BE2C (cell line): Measurements from ENCODE around the gene MYO7B.

Source experiments
- DNase-seq: peaks from one replicate; pipeline ENCODE4 v3.0.0-alpha.2; 2020
- H3K27me3 ChIP-seq: fragments of 250-450 bp; sonication (Bioruptor Pico); 2 replicates; pipeline ENCODE4 v1.5.1; 2020; ENCODE audit warnings: mild to moderate bottlenecking
- H3K36me3 ChIP-seq: fragments of 250-450 bp; sonication (Bioruptor Pico); 2 replicates; pipeline ENCODE4 v1.5.1; 2020; ENCODE audit warnings: mild to moderate bottlenecking
- H3K4me1 ChIP-seq: fragments of 250-450 bp; sonication (Bioruptor Pico); 2 replicates; pipeline ENCODE4 v1.5.1; 2020
- H3K4me3 ChIP-seq: 2 replicates; pipeline ENCODE4 v1.5.1; 2011; ENCODE audit warnings: low read depth, low read length
- H3K9me3 ChIP-seq: fragments of 250-450 bp; sonication (Bioruptor Pico); 2 replicates; pipeline ENCODE4 v1.5.1; 2020
- CTCF ChIP-seq: IDR thresholded peaks from 2 replicates; pipeline ENCODE4 v1.5.1; 2012; ENCODE audit warnings: mild to moderate bottlenecking, low read depth, low read length

MYO7B gene

DNA sequence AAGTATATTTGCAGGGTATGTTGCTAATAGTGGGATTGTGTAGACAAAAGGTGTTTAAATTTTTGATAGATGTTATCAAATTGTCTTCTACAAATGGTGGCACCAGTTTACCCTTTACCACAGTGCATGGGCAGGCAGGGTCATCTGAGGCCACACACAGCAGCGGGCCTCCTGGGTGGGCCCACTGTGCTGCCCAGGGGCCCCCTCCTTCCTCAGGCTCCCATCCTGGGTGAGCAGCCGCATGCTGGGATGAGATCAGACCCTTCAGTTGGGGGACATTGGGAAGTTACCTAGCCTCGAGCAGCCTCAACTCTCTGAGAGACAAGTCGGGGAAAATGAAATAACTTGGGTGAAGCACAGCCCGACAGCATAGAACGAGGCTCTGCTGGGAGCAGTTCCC, 9.7 kb downstream of the MYO7B start:
- DNase-seq, result no peak
- Histone ChIP-seq H3K9me3 (no peaks in the 10 kb centered on the region), H3K4me3 (no peak overlapping the region), H3K4me1 (no peaks in the 10 kb centered on the region), H3K36me3 (no peaks in the 10 kb centered on the region), H3K27me3 (no peaks in the 10 kb centered on the region)
- no peak for TF ChIP-seq CTCF

DNA sequence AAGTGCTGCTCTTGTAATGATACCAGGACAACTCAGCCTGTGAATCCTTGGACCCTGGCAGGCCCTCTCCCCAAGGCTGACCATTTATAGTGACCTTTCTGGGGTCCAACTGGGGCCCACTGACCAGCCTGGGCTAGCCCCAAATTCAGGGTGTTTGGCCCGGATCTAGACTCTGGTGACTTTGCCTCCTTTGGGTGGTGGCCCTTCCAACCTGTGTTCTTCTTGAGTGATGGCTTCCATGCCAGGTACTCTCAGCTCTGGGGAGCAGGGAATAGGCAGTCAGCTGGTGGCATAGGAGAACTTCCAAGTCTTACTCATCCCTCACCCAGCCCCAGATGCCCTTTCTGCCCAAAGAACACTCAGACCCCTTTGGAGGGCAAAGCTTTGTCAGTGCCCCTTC, 10.3 kb downstream of the MYO7B start:
- H3K4me3 ChIP-seq, result no peak overlapping the region
- H3K27me3 ChIP-seq, result no peaks in the 10 kb centered on the region
- no peaks in the 10 kb centered on the region for H3K36me3 ChIP-seq
- DNase-seq, result no peak
- no peaks in the 10 kb centered on the region for H3K9me3 ChIP-seq
- no peaks in the 10 kb centered on the region for H3K4me1 ChIP-seq
- no peak for TF ChIP-seq CTCF

DNA sequence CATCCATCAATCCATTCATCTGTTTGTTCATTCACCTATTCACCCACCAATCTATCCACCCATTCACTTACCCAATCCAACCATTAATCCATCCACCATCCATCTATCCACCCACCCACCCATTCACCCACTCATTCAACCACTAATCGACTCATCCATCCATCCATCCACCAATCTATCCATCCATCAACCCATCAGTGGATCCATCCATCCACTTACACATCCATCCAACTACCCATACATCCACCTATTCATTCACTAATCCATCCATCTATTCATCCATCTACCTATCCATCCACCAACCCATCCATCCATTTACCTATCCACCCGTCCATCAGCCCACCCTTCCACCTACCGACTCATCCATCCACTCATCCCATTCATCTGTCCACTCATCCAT, 11.3 kb downstream of the MYO7B start:
- DNase-seq, result no peak
- Histone ChIP-seq H3K4me1 (no peaks in the 10 kb centered on the region), H3K36me3 (no peaks in the 10 kb centered on the region), H3K27me3 (no peaks in the 10 kb centered on the region), H3K9me3 (no peaks in the 10 kb centered on the region), H3K4me3 (no peak overlapping the region)
- TF ChIP-seq CTCF, result no peak

- no peak for DNase-seq
- no peak for TF ChIP-seq CTCF
- H3K36me3 ChIP-seq, result no peaks in the 10 kb centered on the region
Observed at GRCh38 chr2:127551221-127551930, 15.9 kb downstream of the MYO7B start.

DNA sequence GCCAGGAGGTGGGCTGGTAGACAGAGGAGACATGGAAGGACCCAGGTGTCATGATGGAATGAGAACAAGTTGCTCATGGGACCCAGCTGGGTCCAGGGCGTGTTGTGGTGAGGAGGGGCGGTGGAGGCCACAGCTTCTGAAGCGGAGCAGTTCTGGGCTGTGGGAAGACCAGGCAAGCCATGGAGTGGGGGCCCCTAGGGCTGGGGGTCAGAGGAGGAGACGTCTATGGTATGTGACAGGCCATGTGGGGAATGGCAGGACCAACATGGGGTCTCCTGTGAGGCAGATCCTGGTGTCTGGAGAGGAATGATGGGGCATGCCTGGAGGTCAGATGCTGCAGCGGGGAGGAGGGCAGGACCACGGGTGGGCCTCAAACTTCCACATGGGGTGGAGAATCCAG, 16.9 kb downstream of the MYO7B start:
- Histone ChIP-seq H3K36me3 (no peaks in the 10 kb centered on the region), H3K9me3 (no peaks in the 10 kb centered on the region), H3K4me3 (no peak overlapping the region), H3K4me1 (no peaks in the 10 kb centered on the region), H3K27me3 (no peaks in the 10 kb centered on the region)
- no peak for TF ChIP-seq CTCF
- no peak for DNase-seq

More at GRCh38 chr2:127551221-127551930, 15.9 kb downstream of the MYO7B start:
- H3K9me3 ChIP-seq, result no peaks in the 10 kb centered on the region
- H3K27me3 ChIP-seq, result no peaks in the 10 kb centered on the region
- no peak overlapping the region for H3K4me3 ChIP-seq
- no peaks in the 10 kb centered on the region for H3K4me1 ChIP-seq

- DNase-seq, result no peak
- Histone ChIP-seq H3K4me1 (no peaks in the 10 kb centered on the region), H3K9me3 (no peaks in the 10 kb centered on the region), H3K4me3 (no peak overlapping the region), H3K36me3 (no peaks in the 10 kb centered on the region), H3K27me3 (no peaks in the 10 kb centered on the region)
- no peak for TF ChIP-seq CTCF
Observed at GRCh38 chr2:127552846-127553245, 17.4 kb downstream of the MYO7B start.
